ENCODE measurements around the gene HNRNPA0.

The HNRNPA0 gene

GRCh38 chr5:137754188-137754960 is at the start of gene HNRNPA0:
Gene HNRNPA0, minus strand, starts transcription at chr5:137754363. Its CDS starts 297 bp downstream, at chr5:137754066.
- peak; percentile 96 for DNase-seq (ENCODE audit: low read depth)
- peak within 1 kb of the TSS; percentile 97 for H3K4me3 ChIP-seq (ENCODE audit: control insufficient read depth, low read depth, low read length)
- TF ChIP-seq CTCF (conservative IDR thresholded peaks at IDR 0.05; ENCODE audit: control insufficient read depth, insufficient read depth, low read depth, low read length): no peak

- no peak for DNase-seq (ENCODE audit: low read depth)
- TF ChIP-seq CTCF (conservative IDR thresholded peaks at IDR 0.05; ENCODE audit: control insufficient read depth, insufficient read depth, low read depth, low read length): no peak
- H3K4me3 ChIP-seq (ENCODE audit: control insufficient read depth, low read depth, low read length): no peak overlapping the region
Observed at GRCh38 chr5:137802282-137803210, 48.4 kb upstream of the HNRNPA0 start.

GRCh38 chr5:137800700-137801411 is 46.7 kb upstream of the HNRNPA0 start:
- DNase-seq (ENCODE audit: low read depth): no peak
- no peak for TF ChIP-seq CTCF (conservative IDR thresholded peaks at IDR 0.05; ENCODE audit: control insufficient read depth, insufficient read depth, low read depth, low read length)
- no peak overlapping the region for H3K4me3 ChIP-seq (ENCODE audit: control insufficient read depth, low read depth, low read length)

GRCh38 chr5:137796279-137796678 is 42.1 kb upstream of the HNRNPA0 start:
- no peak overlapping the region for H3K4me3 ChIP-seq (ENCODE audit: control insufficient read depth, low read depth, low read length)
- TF ChIP-seq CTCF (conservative IDR thresholded peaks at IDR 0.05; ENCODE audit: control insufficient read depth, insufficient read depth, low read depth, low read length): no peak
- no peak for DNase-seq (ENCODE audit: low read depth)

GRCh38 chr5:137794863-137795262 is 40.7 kb upstream of the HNRNPA0 start:
- TF ChIP-seq CTCF (conservative IDR thresholded peaks at IDR 0.05; ENCODE audit: control insufficient read depth, insufficient read depth, low read depth, low read length): no peak
- no peak for DNase-seq (ENCODE audit: low read depth)
- H3K4me3 ChIP-seq (ENCODE audit: control insufficient read depth, low read depth, low read length): no peak overlapping the region

- no peak for TF ChIP-seq CTCF (conservative IDR thresholded peaks at IDR 0.05; ENCODE audit: control insufficient read depth, insufficient read depth, low read depth, low read length)
- DNase-seq (ENCODE audit: low read depth): no peak
- no peak overlapping the region for H3K4me3 ChIP-seq (ENCODE audit: control insufficient read depth, low read depth, low read length)
Observed at GRCh38 chr5:137792303-137792702, 38.1 kb upstream of the HNRNPA0 start.
